MCF 10A (cell line): ENCODE measurements around the gene KLHL28. TPM values are rescaled to one million over a fixed set of nuclear protein-coding genes. Genes with fewer than 3 reads are reported as not detected.
"Not testable (repeated sequence)": the region's sequence is repeated elsewhere in the genome, so short reads cannot be mapped to it uniquely, and the experiment has no call there.

Experiments
- BruUV-seq: library from RNA; stranded (reverse); fragments of 400-500 nt; replicated peaks from 2 replicates; lab custom pipeline; 2021; lab: Mats Ljungman, UMichigan
- CTCF ChIA-PET: fragments of 300-600 bp; sonication (Branson Sonifier 250); formaldehyde crosslinking; extraction: SDS; loops from one replicate; lab custom pipeline; 2021; ENCODE audit warnings: antibody characterized with exemption, inconsistent platforms; lab: Yijun Ruan, JAX
- POLR2A ChIA-PET: fragments of 300-600, 350-650 bp; sonication (Branson Sonifier 250); formaldehyde crosslinking; extraction: SDS; loops from one replicate; lab custom pipeline; 2020; ENCODE audit warnings: antibody characterized with exemption, inconsistent platforms; lab: Yijun Ruan, JAX
- DNase-seq: peaks from one replicate; pipeline ENCODE4 v3.0.0-alpha.2; 2018; ENCODE audit not compliant: unreplicated experiment
- H3K27ac Mint-ChIP-seq: one replicate; pipeline ENCODE4 v1.8.0; 2022; ENCODE audit warnings: mild to moderate bottlenecking, low read depth, mixed read lengths; ENCODE audit not compliant: unreplicated experiment
- H3K27me3 Mint-ChIP-seq: one replicate; pipeline ENCODE4 v1.8.0; 2022; ENCODE audit warnings: mixed read lengths; ENCODE audit not compliant: insufficient read depth, unreplicated experiment
- H3K36me3 Mint-ChIP-seq: one replicate; pipeline ENCODE4 v1.8.0; 2022; ENCODE audit warnings: mild to moderate bottlenecking, moderate library complexity, mixed read lengths; ENCODE audit not compliant: insufficient read depth, unreplicated experiment
- H3K4me1 Mint-ChIP-seq: one replicate; pipeline ENCODE4 v1.8.0; 2022; ENCODE audit warnings: mixed read lengths; ENCODE audit not compliant: insufficient read depth, unreplicated experiment
- H3K4me3 Mint-ChIP-seq: one replicate; pipeline ENCODE4 v1.8.0; 2022; ENCODE audit warnings: mild to moderate bottlenecking, moderate library complexity, mixed read lengths; ENCODE audit not compliant: unreplicated experiment
- H3K9me3 Mint-ChIP-seq: one replicate; pipeline ENCODE4 v1.8.0; 2022; ENCODE audit warnings: mixed read lengths; ENCODE audit not compliant: unreplicated experiment
- intact Hi-C: fragments of 100-400 bp; cut with micrococcal nuclease; formaldehyde crosslinking; loops from 2 replicates; pipeline ENCODE4 v1.14.1; 2022
- total RNA-seq: library from RNA; stranded (reverse); gene quantifications from 2 replicates; pipeline ENCODE4 v1.2.3, GENCODE V29; 2022
- TF ChIP-seq, protein P1 (sequence below): fragments of 200-600 bp; IDR thresholded peaks from one replicate; pipeline ENCODE4 v1.8.0; 2022; ENCODE audit warnings: antibody characterized with exemption, mild to moderate bottlenecking; ENCODE audit not compliant: unreplicated experiment

KLHL28 gene
- total RNA-seq, 1 experiment from 2014 or later: 11.2 TPM

GRCh38 chr14:44893535-44893934, 68.2 kb downstream of the KLHL28 start:
- Mint-ChIP-seq H3K27ac (no peak overlapping the region), H3K27me3 (no peaks in the 10 kb centered on the region), H3K4me1 (peaks cover 6% of the 10 kb centered on the region), H3K36me3 (peaks cover 4% of the 10 kb centered on the region), H3K9me3 (no peaks in the 10 kb centered on the region), H3K4me3 (no peak overlapping the region)
- intact Hi-C loops: no loop called here
- no peak for DNase-seq
- ChIA-PET POLR2A (no interaction called here), CTCF (no interaction called here)
- TF ChIP-seq, protein P1, sequence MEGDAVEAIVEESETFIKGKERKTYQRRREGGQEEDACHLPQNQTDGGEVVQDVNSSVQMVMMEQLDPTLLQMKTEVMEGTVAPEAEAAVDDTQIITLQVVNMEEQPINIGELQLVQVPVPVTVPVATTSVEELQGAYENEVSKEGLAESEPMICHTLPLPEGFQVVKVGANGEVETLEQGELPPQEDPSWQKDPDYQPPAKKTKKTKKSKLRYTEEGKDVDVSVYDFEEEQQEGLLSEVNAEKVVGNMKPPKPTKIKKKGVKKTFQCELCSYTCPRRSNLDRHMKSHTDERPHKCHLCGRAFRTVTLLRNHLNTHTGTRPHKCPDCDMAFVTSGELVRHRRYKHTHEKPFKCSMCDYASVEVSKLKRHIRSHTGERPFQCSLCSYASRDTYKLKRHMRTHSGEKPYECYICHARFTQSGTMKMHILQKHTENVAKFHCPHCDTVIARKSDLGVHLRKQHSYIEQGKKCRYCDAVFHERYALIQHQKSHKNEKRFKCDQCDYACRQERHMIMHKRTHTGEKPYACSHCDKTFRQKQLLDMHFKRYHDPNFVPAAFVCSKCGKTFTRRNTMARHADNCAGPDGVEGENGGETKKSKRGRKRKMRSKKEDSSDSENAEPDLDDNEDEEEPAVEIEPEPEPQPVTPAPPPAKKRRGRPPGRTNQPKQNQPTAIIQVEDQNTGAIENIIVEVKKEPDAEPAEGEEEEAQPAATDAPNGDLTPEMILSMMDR: no peak
- no TSS peak for BruUV-seq

- CTCF ChIA-PET, BruUV-seq, H3K9me3 Mint-ChIP-seq, H3K4me1 Mint-ChIP-seq, intact Hi-C loops, H3K4me3 Mint-ChIP-seq, POLR2A ChIA-PET, H3K36me3 Mint-ChIP-seq, H3K27ac Mint-ChIP-seq, H3K27me3 Mint-ChIP-seq, DNase-seq: not testable (repeated sequence)
Observed at GRCh38 chr14:44891726-44892372, 69.9 kb downstream of the KLHL28 start.

DNA sequence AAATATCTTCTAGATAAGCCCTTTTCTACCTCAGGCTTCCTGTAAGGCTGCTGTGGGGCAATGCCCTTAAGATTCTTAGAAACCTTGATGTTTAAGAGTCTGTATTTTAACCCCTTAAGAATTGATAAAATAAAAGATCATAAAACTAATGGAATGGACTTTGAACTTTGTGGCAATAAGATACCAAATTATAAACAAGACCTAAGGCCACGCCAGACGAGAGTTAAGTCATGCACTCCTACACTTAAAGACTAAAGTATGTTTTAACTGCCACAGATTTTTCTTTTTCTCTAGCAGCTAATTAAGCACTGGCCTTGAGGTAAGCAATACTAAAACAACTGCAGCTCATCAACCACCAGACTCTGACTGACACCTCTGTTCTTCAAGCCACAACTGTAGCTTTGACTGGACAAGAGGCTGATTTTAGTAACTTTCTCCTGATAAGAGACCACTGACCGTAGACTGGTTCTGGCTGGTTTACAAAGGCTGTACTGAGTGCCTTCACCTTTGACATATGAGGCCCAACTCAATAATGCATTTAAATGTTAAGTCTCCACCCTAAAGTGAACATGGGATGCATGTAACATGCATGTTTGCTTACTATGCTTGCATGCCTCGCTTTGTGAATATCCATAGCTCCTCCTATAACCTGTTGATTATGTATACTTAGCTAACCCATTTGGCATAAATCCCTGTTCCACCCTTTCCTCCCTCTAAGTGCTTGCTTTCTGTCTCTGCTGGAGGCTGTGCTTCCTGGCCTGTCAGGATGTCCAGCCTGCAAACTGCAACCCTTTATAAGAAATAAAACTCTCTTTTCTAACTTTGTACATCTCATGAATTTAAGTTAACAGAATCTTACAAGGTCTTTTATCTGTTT, 71.9 kb downstream of the KLHL28 start:
- POLR2A ChIA-PET: interaction anchor here (0.6 kb wide), 1 partner anchor 12 kb away, joined by 3 read pairs; no protein-coding TSS in a partner anchor
- TF ChIP-seq, protein P1: no peak
- no peak overlapping the region for H3K27ac Mint-ChIP-seq
- BruUV-seq: no TSS peak
- CTCF ChIA-PET: no interaction called here
- H3K9me3 Mint-ChIP-seq: no peaks in the 10 kb centered on the region
- peaks cover 4% of the 10 kb centered on the region for H3K36me3 Mint-ChIP-seq
- DNase-seq: no peak
- H3K4me1 Mint-ChIP-seq: no peaks in the 10 kb centered on the region
- H3K4me3 Mint-ChIP-seq: no peak overlapping the region
- intact Hi-C loops: no loop called here
- no peaks in the 10 kb centered on the region for H3K27me3 Mint-ChIP-seq

- POLR2A ChIA-PET: no interaction called here
- H3K36me3 Mint-ChIP-seq: peaks cover 4% of the 10 kb centered on the region
Observed at GRCh38 chr14:44887596-44887955, 74.2 kb downstream of the KLHL28 start.

More at GRCh38 chr14:44887596-44887955, 74.2 kb downstream of the KLHL28 start:
- no peak for DNase-seq
- intact Hi-C loops: no loop called here
- H3K4me3 Mint-ChIP-seq: no peak overlapping the region
- peaks cover 15% of the 10 kb centered on the region for H3K9me3 Mint-ChIP-seq
- H3K27me3 Mint-ChIP-seq: no peaks in the 10 kb centered on the region
- H3K4me1 Mint-ChIP-seq: no peaks in the 10 kb centered on the region
- BruUV-seq: no TSS peak
- CTCF ChIA-PET: no interaction called here
- no peak overlapping the region for H3K27ac Mint-ChIP-seq
- TF ChIP-seq, protein P1: no peak
